Pancreas (tissue), 10 donors: ENCODE measurements around the gene INPP5A. TPM values are rescaled to one million over a fixed set of nuclear protein-coding genes. Genes with fewer than 3 reads are reported as not detected.

Experiments used
- ATAC-seq, 4 donors: fragments of 200-7000 bp; cut with Tn5 transposase; one replicate each; pipeline versions ENCODE4 v1.8.0 to v1.9.1; 2020; ENCODE audit warnings: mild to moderate bottlenecking in 4 of 4, moderate library complexity in 4 of 4
- DNase-seq, 6 donors: peaks; one replicate each; pipeline ENCODE4 v3.0.0-alpha.2; 2020
- FAIRE-seq: peaks from 2 replicates; lab custom pipeline; 2012; peaks lifted over from hg19 to GRCh38; lab: Jason Lieb, UNC
- H3K27ac ChIP-seq, 4 donors: fragments of 200-600 bp; sonication (generic); 1 replicate in 3 of 4; 2 replicates in 1 of 4; pipeline versions ENCODE4 v1.5.0 to v1.8.0; 2020
- H3K27me3 ChIP-seq, 4 donors: fragments of 200-600 bp; one replicate each; pipeline ENCODE4 v1.8.0; 2021
- H3K36me3 ChIP-seq, 3 donors: fragments of 200-600 bp; sonication (generic) in 1 of 3; one replicate each; pipeline versions ENCODE4 v1.5.0 to v1.8.0; 2020 to 2021
- H3K4me1 ChIP-seq, 3 donors: fragments of 200-600 bp; one replicate each; pipeline ENCODE4 v1.8.0; 2021
- H3K4me3 ChIP-seq, 4 donors: fragments of 200-600 bp; sonication (generic) in 2 of 4; one replicate each; pipeline versions ENCODE4 v1.5.0 to v1.8.0; 2020 to 2021
- H3K9me3 ChIP-seq, 4 donors: fragments of 200-600 bp; one replicate each; pipeline ENCODE4 v1.8.0; 2021
- CTCF ChIP-seq, 4 donors: fragments of 200-600 bp; sonication (generic) in 3 of 4; IDR thresholded peaks; one replicate each; pipeline versions ENCODE4 v1.5.0 to v1.8.0; 2021; ENCODE audit warnings: antibody characterized with exemption in 4 of 4
- WGBS, 2 donors: extraction: QIAGEN DNeasy Blood & Tissue Kit; methylation state at CpG; one replicate each; pipeline ENCODE4 v1.1.7; 2013; 5-methylcytosine and 5-hydroxymethylcytosine counted together
- intact Hi-C, 3 donors: fragments of 100-400 bp; cut with DNase I; formaldehyde crosslinking; loops; one replicate each; pipeline versions ENCODE4 v1.11.1 to v1.14.2; 2022
- polyA plus RNA-seq, 2 donors: library from polyadenylated mRNA; stranded (reverse); fragments of 200-250 nt; gene quantifications; one replicate each; pipeline ENCODE4 v1.2.3, GENCODE V29; 2013
- total RNA-seq, 6 donors: library from RNA; stranded (reverse); fragmentation: NEBNext Ultra II Directional in 4 of 6; extraction: Animal tissue kit (Norgen Biotek cat#: 25700) in 4 of 6; gene quantifications; one replicate each; pipeline versions ENCODE4 v1.2.1 to v1.2.4, GENCODE V29; 2021 to 2023
- donor health status: healthy with polysubstance abuse.
- donor health status: DM: no; HTN: no; CAD: no; lungs with moderate emphysema.
- donor health status: DM: no; HTN: no; CAD: no.
- donor health status: control.
- donor health status: control.
- donor health status: Bipolar disorder and iron deficiency.
- donor health status: DM: yes; HTN: yes; CAD: no.
- donor health status: DM: no; HTN: no; CAD: no.
- donor health status: DM: no; HTN: no; CAD: no.
- donor health status: DM: yes; HTN: yes; CAD: no.

INPP5A gene
- total and polyA plus RNA-seq, 8 donors: 5.9 to 15.6 (median 11.3) TPM

GRCh38 chr10:132554053-132554990 is 16.7 kb downstream of the INPP5A start:
- ATAC-seq: no peak

GRCh38 chr10:132554991-132555647 is 17.5 kb downstream of the INPP5A start:
- Histone ChIP-seq H3K36me3 (no peaks in the 10 kb centered on the region), H3K4me3 (no peak overlapping the region), H3K9me3 (no peaks in the 10 kb centered on the region), H3K4me1 (no peaks in the 10 kb centered on the region), H3K27ac (no peak overlapping the region), H3K27me3 (no peaks in the 10 kb centered on the region)
- no peak for FAIRE-seq
- 83 to 84% methylated on average over 18 of the region's 18 CpGs for WGBS, 2 donors
- intact Hi-C loops: no loop called here
- ATAC-seq: peak in 1 of 4 donors; percentile 19
- TF ChIP-seq CTCF (IDR thresholded peaks at IDR 0.05): no peak
- peak in 3 of 6 donors; percentile 17 to 31 (median 22) for DNase-seq

More at GRCh38 chr10:132554053-132554990, 16.7 kb downstream of the INPP5A start:
- intact Hi-C loops: no loop called here
- no peak overlapping the region for H3K4me3 ChIP-seq
- TF ChIP-seq CTCF (IDR thresholded peaks at IDR 0.05): no peak
- 89 to 92% methylated on average over 19 of the region's 19 CpGs for WGBS, 2 donors
- no peaks in the 10 kb centered on the region for H3K27me3 ChIP-seq
- DNase-seq (peak in 2 of 6 donors; percentile 11 to 22), FAIRE-seq (no peak)
- H3K27ac ChIP-seq: no peak overlapping the region
- H3K36me3 ChIP-seq: no peaks in the 10 kb centered on the region
- no peaks in the 10 kb centered on the region for H3K4me1 ChIP-seq
- no peaks in the 10 kb centered on the region for H3K9me3 ChIP-seq

GRCh38 chr10:132555648-132556575 is 18.3 kb downstream of the INPP5A start:
- no peak overlapping the region for H3K4me3 ChIP-seq
- no peaks in the 10 kb centered on the region for H3K36me3 ChIP-seq
- no peak overlapping the region for H3K27ac ChIP-seq
- FAIRE-seq (no peak), DNase-seq (peak in 1 of 6 donors; percentile 10), ATAC-seq (no peak)
- no peaks in the 10 kb centered on the region for H3K27me3 ChIP-seq
- H3K4me1 ChIP-seq: no peaks in the 10 kb centered on the region
- no peak for TF ChIP-seq CTCF (IDR thresholded peaks at IDR 0.05)
- 86 to 89% methylated on average over 22 of the region's 22 CpGs for WGBS, 2 donors
- intact Hi-C loops: no loop called here
- no peaks in the 10 kb centered on the region for H3K9me3 ChIP-seq

GRCh38 chr10:132556994-132557441 is 19.4 kb downstream of the INPP5A start:
- no peak for TF ChIP-seq CTCF (IDR thresholded peaks at IDR 0.05)
- H3K27ac ChIP-seq: no peak overlapping the region
- no peak overlapping the region for H3K4me3 ChIP-seq
- no peaks in the 10 kb centered on the region for H3K27me3 ChIP-seq
- no peaks in the 10 kb centered on the region for H3K4me1 ChIP-seq
- 92 to 94% methylated on average over 18 of the region's 18 CpGs for WGBS, 2 donors
- ATAC-seq (no peak), DNase-seq (peak in 1 of 6 donors; percentile 9), FAIRE-seq (no peak)
- H3K36me3 ChIP-seq: no peaks in the 10 kb centered on the region
- intact Hi-C loops: no loop called here
- H3K9me3 ChIP-seq: no peaks in the 10 kb centered on the region
